Brain microvascular endothelial cell (primary cell): Measurements from ENCODE around the gene RBM4B.

Experiments
- DNase-seq: peaks from one replicate; pipeline ENCODE4 v3.0.0-alpha.2; 2020
- H3K27ac ChIP-seq: fragments of 250-450 bp; sonication (Bioruptor Pico); 2 replicates; pipeline ENCODE4 v1.5.1; 2020; ENCODE audit warnings: mild to moderate bottlenecking, moderate library complexity
- H3K27me3 ChIP-seq: fragments of 250-450 bp; sonication (Bioruptor Pico); replicated peaks from 2 replicates; pipeline ENCODE4 v1.5.1; 2020; ENCODE audit warnings: mild to moderate bottlenecking
- H3K36me3 ChIP-seq: fragments of 250-450 bp; sonication (Bioruptor Pico); replicated peaks from 2 replicates; pipeline ENCODE4 v1.5.1; 2020; ENCODE audit warnings: mild to moderate bottlenecking
- H3K4me3 ChIP-seq: 2 replicates; pipeline ENCODE4 v1.5.1; 2011; ENCODE audit warnings: low read depth, mild to moderate bottlenecking, control low read depth, low read length, moderate library complexity
- in situ Hi-C: cut with HindIII; loops from 2 replicates; pipeline ENCODE4 v1.10.0; 2017; ENCODE audit warnings: low sequenced_read_pairs, low pct_ligation_motif_present
- TF ChIP-seq, protein P1 (sequence below): IDR thresholded peaks from 2 replicates; pipeline ENCODE4 v1.5.1; 2011; ENCODE audit warnings: low read depth, mild to moderate bottlenecking, moderate library complexity, low read length, control low read depth, inconsistent platforms; ENCODE audit errors: missing control alignments

Gene RBM4B

DNA sequence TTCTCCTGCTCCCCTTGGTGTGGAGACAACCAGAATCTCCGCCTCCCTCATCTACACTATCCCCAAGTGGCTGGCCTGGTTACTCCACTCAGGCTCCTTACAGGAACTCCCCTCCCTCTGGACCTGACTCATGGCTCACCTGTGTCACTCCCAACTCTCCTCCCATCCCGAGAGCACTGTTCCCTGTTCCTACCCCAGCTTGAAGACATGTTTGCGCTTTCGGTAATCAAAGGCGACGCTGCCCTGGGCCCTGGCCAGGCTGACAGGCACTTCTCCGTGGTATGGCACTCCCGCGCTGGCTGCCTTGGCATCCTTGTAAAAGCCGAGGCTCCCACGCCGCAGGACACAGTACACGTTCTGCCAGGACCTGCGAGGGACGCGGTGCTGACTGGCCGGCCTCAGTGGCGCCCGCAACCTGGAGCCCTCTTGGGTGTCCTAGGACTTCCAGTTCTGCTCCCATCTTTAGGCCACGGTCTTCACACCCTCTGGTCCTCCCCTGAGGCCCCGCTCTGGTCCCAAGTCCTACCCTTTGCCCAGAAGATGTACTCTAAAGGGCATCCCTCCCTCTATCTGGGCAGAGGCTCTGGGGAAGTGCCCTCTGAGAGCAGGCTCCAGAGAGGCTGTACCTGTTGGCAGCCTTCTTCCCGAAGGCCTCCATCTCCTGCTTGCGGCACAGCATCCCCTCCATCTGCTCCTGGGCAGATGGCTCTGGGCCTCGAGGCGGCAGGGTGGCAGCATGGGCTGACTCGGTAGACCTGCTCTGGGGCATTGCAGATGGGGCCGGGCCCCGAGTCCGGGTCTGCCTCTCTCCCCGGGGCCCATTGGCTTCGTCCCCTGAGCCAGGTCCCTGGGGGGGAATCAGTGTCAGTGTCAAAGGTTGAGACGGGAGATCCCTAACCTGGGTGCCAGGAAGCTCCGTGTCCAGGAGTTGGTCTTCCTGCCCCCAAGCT is 9.4 kb upstream of the RBM4B start:
- no peak for DNase-seq
- H3K27ac ChIP-seq, result no peak overlapping the region
- no peaks in the 10 kb centered on the region for H3K27me3 ChIP-seq
- no peaks in the 10 kb centered on the region for H3K36me3 ChIP-seq
- in situ Hi-C loops, result no loop called here
- H3K4me3 ChIP-seq, result no peak overlapping the region
- TF ChIP-seq, protein P1, sequence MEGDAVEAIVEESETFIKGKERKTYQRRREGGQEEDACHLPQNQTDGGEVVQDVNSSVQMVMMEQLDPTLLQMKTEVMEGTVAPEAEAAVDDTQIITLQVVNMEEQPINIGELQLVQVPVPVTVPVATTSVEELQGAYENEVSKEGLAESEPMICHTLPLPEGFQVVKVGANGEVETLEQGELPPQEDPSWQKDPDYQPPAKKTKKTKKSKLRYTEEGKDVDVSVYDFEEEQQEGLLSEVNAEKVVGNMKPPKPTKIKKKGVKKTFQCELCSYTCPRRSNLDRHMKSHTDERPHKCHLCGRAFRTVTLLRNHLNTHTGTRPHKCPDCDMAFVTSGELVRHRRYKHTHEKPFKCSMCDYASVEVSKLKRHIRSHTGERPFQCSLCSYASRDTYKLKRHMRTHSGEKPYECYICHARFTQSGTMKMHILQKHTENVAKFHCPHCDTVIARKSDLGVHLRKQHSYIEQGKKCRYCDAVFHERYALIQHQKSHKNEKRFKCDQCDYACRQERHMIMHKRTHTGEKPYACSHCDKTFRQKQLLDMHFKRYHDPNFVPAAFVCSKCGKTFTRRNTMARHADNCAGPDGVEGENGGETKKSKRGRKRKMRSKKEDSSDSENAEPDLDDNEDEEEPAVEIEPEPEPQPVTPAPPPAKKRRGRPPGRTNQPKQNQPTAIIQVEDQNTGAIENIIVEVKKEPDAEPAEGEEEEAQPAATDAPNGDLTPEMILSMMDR, result no peak

DNA sequence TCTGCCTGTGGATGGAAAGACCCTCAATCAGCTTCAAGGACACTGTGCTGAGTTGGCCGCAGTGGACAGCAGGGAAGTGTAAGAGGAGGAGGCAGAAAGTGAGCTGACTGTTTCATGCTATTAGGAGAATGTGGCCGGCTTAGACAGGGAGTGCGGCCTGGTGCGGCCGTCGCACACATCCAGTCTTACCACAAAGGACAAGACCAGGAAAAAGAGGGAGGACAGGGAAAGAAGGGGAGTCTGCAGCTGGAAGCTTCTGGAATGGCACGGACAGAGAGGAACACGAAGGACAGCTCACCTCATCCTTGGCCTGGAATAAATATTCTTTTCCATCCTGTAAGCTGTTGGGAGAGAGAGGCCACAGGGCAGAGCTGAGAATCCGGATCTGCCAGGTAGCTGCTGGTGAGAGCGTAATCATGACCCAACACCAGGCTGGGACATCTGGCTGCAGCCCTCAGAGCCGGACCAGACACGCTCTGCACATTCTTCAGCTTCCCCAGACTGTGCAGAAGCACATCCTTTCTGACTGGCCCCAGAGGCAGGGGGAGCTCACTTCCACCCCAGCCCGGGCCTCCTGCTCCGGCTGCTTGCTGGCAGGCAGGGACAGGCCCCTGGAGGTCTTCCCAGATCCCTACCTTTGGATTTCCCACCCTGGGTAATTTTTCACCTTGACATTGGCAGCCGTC is 8.6 kb upstream of the RBM4B start:
- in situ Hi-C loops, result no loop called here

DNA sequence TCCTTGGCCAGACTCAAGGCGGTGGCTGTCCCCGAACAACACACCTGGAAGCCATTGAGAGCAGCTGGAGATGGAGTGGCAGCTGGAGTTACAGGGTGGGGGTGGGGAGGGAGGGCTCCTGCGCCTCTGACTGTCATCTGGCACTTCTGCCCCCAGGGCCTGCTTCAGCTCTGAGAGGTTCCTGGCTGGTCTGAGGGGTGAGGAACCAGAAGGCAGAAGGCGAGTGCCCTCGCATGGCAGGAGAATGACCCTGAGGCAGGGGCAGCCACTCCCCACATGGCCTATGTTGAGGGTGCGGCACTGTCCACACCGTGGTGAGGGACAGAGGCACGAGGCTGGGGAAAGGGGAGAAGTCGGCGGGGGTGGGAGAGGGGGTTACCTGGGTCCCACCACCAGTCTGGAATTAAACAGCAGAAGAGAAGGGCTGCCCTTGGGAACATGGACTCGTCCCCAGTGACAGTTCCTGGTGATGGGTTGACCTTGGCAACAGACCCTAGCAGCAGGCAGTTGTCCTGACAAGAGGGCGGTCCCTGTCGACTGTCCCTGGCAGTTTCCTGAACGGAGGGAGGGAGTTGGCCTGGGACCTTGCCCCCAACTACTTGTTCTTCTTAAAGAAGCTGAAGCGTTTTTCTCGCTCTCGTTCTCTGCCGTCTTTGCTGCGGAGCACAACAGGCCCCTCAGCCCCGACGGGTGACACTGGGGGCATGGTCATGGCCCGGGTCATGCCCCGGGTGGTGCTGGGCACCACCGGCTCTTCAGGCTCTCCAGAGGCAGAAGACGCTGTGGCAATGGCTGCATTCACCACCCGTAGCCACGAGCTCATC is 7.8 kb upstream of the RBM4B start:
- Histone ChIP-seq H3K27me3 (no peaks in the 10 kb centered on the region), H3K27ac (no peak overlapping the region), H3K36me3 (no peaks in the 10 kb centered on the region), H3K4me3 (no peak overlapping the region)
- in situ Hi-C loops, result no loop called here
- no peak for DNase-seq
- TF ChIP-seq, protein P1, result no peak

More for the DNA sequence above, 8.6 kb upstream of the RBM4B start:
- H3K27ac ChIP-seq, result no peak overlapping the region
- no peaks in the 10 kb centered on the region for H3K27me3 ChIP-seq
- no peaks in the 10 kb centered on the region for H3K36me3 ChIP-seq
- H3K4me3 ChIP-seq, result no peak overlapping the region
- DNase-seq, result no peak
- TF ChIP-seq, protein P1, result no peak

DNA sequence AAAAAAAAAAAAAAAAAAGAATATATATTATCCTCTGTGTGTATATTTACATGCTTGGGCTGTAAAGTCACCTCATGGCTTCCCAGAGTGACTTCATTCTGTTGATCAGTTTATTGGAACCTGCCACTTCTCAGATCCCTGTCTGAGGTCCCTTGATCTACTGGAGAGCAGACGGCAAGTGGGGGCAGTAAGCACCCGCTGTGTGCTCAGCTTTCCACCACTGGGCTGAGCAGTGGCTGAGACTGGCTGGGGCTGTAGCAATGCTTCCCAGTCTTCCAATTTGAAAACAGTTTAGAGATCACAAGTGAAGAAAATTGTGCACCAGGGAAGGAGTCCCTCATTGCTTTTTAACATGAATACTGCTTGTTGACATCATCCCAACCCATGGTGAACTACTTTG is 6.9 kb upstream of the RBM4B start:
- no peak for DNase-seq
- H3K36me3 ChIP-seq, result no peaks in the 10 kb centered on the region
- in situ Hi-C loops, result no loop called here

DNA sequence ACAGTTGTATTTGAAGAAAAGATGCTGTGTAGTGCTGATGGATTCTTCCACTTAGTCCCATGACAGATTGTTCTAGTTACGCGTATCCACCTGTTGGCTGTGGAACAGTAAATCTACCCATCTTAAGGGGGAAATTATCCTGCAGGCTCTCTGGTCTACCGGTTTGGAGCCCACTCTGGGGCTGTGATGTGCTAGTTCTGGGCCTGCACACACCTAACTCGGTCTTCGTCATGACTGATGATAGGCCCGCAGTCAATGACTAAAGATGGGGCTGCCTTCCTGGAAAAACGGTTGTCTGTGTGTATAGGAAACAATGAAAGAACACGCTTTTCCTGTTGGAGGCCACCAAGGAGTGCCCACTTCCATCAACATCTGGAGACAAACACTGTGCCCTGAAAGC is 6.2 kb upstream of the RBM4B start:
- Histone ChIP-seq H3K36me3 (no peaks in the 10 kb centered on the region), H3K27me3 (no peaks in the 10 kb centered on the region), H3K27ac (no peak overlapping the region), H3K4me3 (no peak overlapping the region)
- no peak for DNase-seq
- in situ Hi-C loops, result no loop called here
- TF ChIP-seq, protein P1, result no peak

More for the DNA sequence above, 6.9 kb upstream of the RBM4B start:
- TF ChIP-seq, protein P1, result no peak
- Histone ChIP-seq H3K27ac (no peak overlapping the region), H3K27me3 (no peaks in the 10 kb centered on the region), H3K4me3 (no peak overlapping the region)
